Stimulated activated CD8-positive, alpha-beta memory T cell treated with anti-CD3 and anti-CD28 coated beads, Interleukin-4, amount 100 ng/mL, for 4 hours (primary cell): ENCODE results near the gene BCAS3.
"Not testable (repeated sequence)": the region's sequence is repeated elsewhere in the genome, so short reads cannot be mapped to it uniquely, and the experiment has no call there.

Experiments used
- DNase-seq, 2 donors: peaks; one replicate each; pipeline ENCODE4 v3.0.0-alpha.2; 2020; ENCODE audit warnings: low read depth in 2 of 2, low spot score in 1 of 2

Gene BCAS3

DNA sequence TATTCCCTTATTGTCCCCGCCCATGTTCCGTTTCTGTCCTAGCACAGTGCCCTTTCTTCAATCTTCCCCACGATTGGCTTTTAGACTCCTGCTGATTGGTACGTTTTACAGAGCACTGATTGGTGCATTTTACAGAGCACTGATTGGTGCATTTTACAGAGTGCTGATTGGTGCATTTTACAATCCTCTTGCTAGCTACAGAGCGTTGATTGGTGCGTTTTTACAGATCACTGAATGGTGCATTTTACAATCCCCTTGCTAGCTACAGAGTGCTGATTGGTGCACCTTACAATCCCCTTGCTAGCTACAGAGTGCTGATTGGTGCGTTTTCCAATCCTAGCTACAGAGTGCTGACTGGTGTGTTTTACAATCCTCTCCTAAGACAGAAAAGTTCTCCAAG, 3.0 kb upstream of the BCAS3 start:
- not testable (repeated sequence) for DNase-seq

DNA sequence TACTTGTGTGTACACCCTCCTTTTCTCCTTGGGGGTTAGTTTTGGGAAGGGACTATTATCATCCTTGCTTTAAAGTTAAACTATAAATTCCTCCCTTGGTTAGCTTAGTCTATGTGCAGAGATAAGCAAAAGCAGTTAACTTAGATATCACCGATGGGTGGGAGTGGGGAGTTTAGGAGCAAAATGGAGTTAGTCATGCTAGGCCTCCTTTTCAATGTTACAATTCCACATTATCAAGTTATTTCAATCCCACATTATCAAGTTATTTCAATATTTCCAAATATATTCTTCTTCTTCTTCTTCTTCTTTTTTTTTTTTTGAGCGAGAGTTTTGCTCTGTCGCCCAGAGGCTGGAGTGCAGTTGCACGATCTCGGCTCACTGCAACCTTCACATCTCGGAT, 1.7 kb upstream of the BCAS3 start:
- DNase-seq = no peak

DNA sequence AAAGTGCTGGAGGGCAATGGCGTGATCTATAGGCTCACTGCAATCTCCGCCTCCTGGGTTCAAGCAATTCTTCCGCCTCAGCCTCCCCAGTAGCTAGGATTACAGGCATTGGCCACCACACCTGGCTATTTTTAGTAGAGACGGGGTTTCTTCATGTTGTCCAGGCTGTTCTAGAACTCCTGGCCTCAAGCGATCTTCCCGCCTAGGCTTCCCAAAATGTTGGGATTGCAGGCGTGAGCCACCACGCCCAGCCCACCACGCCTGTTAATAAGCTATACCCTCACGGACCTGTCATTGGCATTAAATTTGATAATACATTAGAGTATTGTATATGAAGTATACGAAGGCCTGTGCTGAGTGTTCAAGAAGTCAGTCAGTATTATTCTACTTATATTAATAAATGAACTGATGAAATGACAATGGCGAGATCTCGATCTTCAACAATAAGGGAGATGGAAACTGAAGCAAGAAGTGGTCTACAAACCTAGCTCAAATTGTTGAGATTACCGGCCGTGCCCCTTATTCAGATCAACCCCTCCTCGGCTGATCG, 818 bp upstream of the BCAS3 start:
- no peak for DNase-seq

DNA sequence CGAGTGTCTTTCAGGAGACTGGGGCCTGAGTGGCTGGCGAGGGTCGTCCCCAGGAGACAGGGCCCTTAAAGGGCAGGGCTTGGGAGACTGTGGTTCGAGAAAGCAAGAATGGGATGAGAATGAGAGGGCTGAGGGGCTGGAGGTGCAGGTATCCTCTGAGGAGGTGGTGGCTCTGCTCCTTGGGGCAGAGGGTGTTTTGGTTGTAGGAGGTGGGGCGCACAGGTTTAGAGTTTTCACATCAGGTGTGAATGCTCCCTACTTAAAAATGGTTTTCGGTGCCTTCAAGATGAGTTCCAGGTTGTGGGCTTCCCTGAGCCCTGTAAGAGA, 430 bp downstream of the BCAS3 start:
- no peak for DNase-seq

DNA sequence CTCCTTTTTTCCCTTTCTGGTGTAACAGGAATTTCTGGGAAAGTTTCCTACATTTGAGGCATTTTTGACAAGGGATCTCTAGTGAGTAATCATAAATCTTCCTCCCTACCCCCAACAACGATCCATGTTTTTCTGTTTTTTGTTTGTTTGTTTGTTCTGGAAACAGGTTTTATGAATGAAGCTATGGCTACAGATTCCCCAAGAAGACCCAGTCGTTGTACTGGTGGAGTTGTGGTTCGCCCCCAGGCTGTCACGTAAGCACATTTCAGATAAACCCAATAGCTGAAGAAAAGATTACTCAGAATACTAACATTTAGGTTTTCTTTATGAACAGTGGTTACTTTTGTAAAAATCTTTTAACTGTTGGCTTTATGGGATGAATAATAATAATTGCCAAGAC, 1.6 kb downstream of the BCAS3 start:
- no peak for DNase-seq

DNA sequence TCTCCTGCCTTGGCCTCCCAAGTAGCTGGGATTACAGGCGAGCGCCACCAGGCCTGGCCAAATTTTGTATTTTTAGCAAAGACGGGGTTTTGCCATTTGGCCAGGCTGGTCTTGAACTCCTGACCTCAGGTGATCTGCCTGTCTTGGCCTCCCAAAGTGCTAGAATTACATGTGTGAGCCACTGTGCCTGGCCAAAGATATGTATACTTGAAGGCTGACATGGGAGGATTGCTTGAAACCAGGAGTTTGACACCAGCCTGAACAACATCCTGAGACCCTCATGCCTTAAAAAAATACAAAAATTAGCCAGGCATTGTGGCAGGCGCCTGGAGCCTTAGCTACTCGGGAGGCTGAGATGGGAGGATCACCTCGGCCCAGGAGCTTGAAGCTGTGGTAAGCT, 3.1 kb downstream of the BCAS3 start:
- no peak for DNase-seq

DNA sequence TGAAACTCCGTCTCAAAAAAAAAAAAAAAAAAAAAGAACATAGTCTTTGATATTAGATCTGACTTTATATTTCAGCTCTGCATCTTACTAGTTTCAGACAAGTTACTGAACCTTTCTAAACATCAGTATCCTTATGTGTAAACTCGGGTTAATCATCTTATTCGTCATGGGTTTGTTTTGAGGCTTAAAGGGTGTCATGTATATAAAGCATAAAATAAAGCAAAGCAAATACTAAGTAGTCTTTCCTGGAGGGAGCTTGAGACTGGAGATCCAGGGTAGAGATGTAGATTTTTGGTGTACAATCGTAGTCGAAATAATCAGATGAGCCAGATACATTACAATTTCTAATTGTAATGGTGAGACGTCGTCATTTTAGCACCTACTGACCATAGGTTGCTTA, 7.8 kb downstream of the BCAS3 start:
- no peak for DNase-seq

DNA sequence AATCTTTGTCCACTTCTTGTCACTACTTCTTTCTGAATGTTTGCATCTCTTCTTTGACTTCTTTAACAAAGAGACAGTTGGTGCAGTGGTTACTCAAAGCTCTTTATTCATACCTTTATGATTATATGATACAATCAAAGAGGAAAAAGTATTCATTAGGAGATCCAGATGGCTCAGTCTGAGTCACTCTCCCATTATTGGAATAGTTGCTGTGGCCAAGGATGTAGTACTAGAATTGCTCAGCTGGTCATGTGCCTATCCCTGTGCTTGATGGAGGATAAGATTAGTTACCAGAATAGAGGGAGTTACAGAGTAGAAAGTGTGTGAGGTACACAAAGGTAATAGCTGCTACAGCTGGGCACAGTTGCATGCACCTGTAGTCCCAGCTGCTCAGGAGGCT, 18.3 kb downstream of the BCAS3 start:
- DNase-seq = no peak

DNA sequence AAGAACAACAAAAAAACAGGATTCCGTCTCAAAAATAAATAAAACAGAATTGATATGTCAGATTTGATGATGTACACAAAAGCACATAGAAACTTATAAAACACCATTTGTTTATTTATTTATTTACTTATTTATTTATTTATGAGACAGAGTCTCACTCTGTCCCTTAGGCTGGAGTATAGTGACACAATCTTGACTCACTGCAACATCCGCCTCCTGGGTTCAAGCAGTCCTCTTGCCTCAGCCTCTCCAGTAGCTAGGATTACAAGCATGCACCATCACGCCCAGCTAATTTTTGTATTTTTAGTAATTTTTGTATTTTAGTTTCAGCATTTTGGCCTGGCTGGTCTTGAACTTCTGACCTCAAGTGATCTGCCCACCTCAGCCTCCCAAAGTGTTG, 21.4 kb downstream of the BCAS3 start:
- DNase-seq = no peak

DNA sequence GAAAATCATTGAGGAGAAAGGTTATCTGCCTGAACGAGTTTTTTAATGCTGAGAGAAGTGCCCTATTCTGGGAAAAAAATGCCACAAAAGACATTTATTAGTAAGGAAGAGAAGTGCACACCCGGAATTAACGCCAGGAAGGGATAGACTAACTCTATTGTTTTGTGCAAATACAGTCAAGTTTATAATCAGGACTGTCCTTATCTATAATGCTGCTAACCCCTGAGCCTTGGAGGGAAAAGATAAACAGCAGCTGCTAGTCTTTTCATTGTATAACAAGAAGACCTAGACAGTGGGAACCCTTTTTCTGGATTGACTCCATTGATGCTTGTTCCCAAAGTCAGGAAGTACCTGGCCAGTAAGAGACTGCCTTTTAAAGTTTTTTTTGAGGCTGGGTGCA, 26.5 kb downstream of the BCAS3 start:
- DNase-seq = no peak

DNA sequence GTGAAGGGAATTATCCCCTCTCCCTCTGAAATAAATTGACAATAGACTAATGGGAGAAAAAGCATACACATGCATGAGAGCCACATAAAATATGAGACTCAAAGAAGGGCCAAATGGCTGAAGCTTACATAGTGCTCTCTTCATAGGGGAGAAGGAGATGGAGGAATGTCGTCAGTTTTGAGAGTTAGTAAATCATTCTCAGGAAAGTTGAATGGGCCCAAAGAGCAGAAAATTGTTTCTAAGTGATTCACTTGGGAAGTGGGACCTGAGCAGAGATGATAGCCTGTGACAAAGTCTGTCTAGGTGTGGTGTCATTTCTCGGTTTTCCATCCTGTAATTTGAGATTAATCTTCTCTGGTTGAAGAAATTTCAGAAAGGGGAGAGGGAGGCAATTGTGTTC, 35.0 kb downstream of the BCAS3 start:
- DNase-seq = no peak

DNA sequence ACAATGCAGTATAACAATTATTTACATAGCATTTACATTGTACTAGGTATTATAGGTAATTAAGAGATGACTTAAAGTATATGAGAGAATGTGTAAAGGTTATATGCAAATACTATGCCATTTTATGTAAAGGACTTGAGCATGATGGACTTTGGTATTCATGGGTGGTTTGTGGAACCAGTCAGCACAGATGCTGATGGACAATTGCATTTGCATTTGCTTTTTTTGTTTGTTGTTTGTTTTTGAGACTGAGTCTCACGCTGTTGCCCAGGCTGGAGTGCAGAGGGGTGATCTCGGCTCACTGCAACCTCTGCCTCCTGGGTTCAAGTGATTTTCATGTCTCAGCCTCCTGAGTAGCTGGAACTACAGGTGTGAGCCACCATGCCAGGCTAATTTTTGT, 36.0 kb downstream of the BCAS3 start:
- DNase-seq = no peak

DNA sequence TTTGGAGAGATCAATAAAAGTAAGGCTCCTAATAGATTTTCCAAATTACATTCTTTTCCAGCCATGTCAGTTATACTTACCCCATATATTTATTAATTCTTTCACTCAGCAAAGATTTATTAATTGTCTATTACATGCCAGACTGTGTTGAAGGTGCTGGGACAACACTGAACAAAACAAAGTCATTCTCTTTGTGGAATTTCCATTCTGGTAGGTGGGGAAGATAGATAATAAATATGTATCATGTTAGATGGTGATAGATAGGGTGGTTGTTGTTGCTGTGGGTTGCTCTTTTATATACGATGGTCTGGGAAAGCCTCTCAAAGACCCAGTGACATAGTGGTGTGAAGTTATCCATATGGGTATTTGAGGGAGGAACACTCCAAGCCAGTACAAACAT, 39.1 kb downstream of the BCAS3 start:
- no peak for DNase-seq

DNA sequence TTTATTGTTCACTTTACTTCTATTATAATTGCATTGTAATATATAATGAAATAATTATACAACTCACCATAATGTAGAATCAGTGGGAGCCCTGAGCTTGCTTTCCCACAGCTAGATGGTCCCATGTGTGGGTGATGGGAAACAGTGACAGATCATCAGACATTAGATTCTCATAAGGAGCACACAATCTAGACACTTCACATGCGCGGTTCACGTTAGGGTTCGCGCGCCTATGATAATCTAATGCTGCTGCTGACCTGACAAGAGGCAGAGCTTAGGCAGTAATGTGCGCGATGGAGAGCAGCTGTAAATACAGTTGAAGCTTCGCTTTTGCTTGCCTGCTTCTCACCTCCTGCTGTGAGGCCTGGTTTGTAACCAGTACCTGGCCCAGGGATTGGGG, 40.2 kb downstream of the BCAS3 start:
- no peak for DNase-seq

DNA sequence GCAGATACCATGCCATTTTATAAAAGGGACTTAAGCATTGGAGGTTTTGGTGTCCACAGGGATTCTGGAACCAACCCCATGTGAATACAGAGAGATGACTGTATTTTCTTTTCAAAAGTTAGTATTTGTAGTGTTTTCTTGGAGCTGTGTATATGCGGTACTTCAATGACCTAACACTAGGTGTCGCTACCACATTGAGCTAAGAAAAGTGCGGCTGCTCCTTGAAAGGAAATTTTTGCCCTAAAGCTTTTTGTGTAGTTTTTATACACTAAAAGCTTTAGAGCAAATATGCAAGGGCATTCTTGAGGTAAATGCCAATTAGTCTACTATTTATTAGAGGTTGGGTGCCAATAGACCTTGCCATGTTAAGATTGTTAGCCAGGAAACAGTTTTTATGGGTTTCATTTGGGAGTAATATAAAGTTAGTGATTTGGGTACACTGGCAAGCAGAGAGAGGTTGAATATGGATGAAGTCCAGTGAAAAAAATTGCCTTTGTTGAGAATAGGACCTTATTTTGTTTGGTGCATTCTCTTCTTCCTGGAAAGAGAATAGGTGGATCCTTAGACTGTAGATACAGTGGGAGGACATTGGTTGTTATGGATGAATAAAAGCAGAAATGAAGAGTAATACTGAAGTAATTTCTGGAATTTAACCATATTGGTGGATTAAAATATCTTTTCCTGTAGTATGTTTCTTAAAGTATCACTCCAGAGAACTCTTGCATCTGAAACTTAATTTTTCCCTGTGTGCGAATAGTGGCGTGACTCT, 43.3 kb downstream of the BCAS3 start:
- peak in 1 of 2 donors; percentile 2 for DNase-seq

DNA sequence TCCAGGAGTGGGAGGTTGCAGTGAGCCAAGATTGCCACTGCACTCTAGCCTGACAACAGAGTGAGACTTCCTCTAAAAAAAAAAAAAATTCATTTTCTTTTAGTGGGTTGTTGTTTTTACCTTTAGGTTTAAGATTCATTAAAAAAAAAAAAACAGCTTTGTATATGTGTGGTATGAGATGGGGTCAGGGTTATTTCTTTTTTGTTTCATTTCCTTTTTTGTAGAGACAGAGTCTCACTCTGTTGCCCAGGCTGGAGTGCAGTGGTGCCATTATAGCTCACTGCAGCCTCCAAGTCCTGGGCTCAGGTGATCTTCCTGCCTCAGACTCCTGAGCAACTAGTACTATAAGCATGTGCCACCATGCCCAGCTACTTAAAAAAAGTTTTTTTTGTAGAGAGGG, 47.0 kb downstream of the BCAS3 start:
- DNase-seq = no peak

DNA sequence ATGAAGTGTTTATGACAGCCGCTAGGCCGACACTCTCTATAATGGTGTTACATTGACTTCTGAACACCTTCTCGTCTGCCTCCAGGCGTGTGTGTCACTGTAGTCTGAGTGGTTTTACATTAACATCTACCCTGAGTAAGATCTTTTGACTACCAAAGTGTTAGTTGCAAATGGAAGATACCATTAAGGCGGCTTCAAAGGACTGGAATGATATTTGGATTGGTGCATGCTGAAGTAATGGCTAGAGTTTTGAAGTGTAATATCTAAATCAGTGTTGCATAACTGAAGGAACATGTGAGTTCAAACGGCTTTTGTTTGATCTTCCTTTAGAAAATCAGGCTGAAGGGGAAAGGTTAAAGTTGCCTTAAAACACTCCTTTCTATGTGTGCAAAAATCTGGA, 52.2 kb downstream of the BCAS3 start:
- no peak for DNase-seq

DNA sequence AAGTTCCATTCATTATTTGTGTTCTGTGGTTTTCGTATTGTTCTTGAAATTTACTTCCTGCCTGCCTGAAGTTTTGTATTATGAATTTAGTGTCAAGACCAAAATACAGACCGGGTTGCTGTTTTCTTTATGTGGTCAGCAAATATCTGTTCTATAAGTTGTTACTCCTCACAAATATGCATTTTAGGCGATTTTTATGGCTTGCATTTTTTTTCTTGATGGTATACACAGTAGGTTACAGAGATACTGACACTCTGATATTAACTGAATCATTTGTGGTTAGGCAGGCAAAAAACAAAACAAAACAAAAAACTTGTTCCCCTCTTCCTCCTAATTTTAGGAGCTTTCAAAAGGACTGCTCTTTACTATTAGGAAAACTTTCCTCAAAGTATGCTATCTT, 52.6 kb downstream of the BCAS3 start:
- no peak for DNase-seq

DNA sequence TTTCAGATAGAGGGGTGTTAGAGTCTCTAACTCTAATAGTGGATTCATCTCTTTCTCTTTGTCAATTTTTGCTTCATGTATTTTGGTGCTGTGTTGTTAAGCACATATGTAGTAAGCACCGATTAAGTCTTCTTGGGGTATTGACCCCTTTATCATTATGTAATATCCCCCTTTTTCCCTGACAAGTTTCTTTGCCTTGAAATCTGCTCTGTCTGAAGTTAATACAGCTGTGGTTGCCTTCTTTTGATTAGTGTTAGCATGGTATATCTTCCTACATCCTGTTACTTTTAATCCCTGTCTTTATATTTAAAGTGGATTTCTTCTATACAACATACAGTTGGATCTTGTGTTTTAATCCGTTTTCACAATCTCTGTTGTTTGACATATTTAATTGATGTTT, 60.6 kb downstream of the BCAS3 start:
- no peak for DNase-seq

DNA sequence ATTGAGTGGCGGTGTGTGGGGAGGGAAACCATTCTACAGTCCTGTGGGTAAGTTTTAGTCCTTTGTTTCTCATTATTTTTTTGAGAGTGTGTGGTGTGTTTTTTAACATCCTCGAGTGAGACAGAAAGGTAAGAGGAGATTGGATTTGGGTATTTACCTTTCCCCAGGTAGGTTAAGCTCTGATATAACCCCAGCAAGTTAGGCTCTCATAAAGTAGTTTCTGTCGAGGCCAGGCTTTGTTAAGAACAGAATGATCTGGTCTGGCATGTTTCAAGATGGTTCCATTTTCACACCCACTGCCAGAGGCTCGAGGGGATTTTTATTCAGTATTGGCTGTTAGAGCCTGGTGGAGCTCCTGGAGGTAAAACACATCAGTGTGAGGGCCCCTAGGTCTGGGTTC, 62.9 kb downstream of the BCAS3 start:
- no peak for DNase-seq

DNA sequence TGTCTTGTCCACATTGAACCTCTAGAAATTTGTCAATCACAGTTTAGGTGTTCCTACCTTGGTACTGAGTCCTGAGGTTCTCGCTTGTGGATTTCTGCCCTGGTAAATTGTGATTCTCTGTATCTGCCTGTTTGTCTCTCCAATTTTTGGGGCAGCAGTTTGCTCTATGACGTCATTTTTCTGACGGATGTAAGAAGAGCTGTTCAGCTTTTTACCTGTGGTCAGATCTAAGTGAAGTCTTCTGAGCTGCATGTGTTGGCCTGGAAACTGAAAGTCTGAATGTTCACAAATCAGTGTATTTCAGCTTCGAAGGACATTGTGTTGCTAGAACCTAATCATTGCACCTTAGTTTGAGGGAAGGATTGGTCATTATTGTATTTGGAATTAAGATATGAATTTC, 63.4 kb downstream of the BCAS3 start:
- no peak for DNase-seq

DNA sequence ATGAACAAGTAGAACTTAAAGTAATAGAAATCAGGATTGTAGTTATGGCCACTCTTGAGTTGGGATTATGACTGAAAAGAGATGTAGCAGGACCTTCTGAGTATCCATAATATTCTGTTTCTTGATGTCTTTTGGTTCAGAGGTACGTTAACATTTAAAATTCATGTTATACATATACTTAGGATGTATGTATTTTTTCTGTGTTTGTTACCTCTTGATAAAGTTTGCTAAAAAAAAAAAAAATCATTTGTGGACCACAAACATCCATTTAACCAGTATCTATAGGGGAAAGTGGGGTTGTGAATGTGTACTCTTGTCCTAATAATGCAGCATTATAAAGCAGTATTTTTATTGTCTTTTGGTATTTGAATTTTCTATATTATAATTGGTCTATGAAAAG, 65.6 kb downstream of the BCAS3 start:
- DNase-seq = no peak

DNA sequence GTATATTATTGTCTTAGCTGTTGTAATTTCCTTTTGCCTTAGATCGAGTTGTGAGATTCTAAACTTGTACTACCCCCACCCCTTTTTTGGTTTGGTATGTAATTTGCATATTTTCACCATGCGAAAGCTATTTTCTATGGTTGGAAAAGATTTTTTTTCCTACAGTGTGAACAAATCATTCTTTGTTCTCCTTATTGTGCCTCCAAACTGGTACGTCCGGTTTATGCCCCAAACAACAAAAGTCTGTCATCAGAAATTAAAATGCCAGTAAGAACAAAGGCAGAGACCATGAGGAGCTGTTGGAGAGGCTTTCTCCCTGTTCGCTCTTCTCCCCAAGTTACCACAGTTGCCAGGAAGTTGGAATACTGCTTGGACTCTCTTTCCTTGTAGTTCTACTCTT, 66.1 kb downstream of the BCAS3 start:
- DNase-seq = no peak
